Kidney (tissue), 14 donors: ENCODE results near the gene KCP. TPM values are rescaled to one million over a fixed set of nuclear protein-coding genes. Genes with fewer than 3 reads are reported as not detected.

Experiments
- DNase-seq, 5 donors: peaks; one replicate each; pipeline ENCODE4 v3.0.0-alpha.2; 2013 to 2020
- FAIRE-seq: peaks from 2 replicates; lab custom pipeline; 2012; peaks lifted over from hg19 to GRCh38; lab: Jason Lieb, UNC
- H3K27ac ChIP-seq, 2 donors: one replicate each; pipeline ENCODE4 v1.7.0; 2013; ENCODE audit warnings: low read depth in 2 of 2, low read length in 2 of 2, inconsistent platforms in 1 of 2
- H3K27me3 ChIP-seq: one replicate; pipeline ENCODE4 v1.7.1; 2013; ENCODE audit warnings: low read length, inconsistent platforms; ENCODE audit not compliant: control insufficient read depth, insufficient read depth
- H3K36me3 ChIP-seq, 3 donors: one replicate each; pipeline versions ENCODE4 v1.7.0 to v1.7.1; 2013; ENCODE audit warnings: low read length in 3 of 3, control low read depth in 1 of 3, inconsistent platforms in 1 of 3; ENCODE audit not compliant: insufficient read depth in 3 of 3, control insufficient read depth in 2 of 3
- H3K4me1 ChIP-seq, 3 donors: one replicate each; pipeline versions ENCODE4 v1.7.0 to v1.7.1; 2013; ENCODE audit warnings: low read length in 3 of 3, inconsistent platforms in 1 of 3, low read depth in 1 of 3; ENCODE audit not compliant: control insufficient read depth in 2 of 3, insufficient read depth in 2 of 3
- H3K4me3 ChIP-seq, 3 donors: one replicate each; pipeline versions ENCODE4 v1.7.0 to v1.8.1; 2013; ENCODE audit warnings: low read length in 3 of 3, control low read depth in 1 of 3, inconsistent platforms in 1 of 3
- H3K9ac ChIP-seq, 3 donors: one replicate each; pipeline versions ENCODE4 v1.7.0 to v1.7.1; 2013; ENCODE audit warnings: low read length in 3 of 3, control low read depth in 1 of 3, inconsistent platforms in 1 of 3
- H3K9me3 ChIP-seq, 3 donors: one replicate each; pipeline versions ENCODE4 v1.7.0 to v1.7.1; 2013; ENCODE audit warnings: low read length in 3 of 3, control low read depth in 1 of 3, inconsistent platforms in 1 of 3; ENCODE audit not compliant: control insufficient read depth in 2 of 3, insufficient read depth in 1 of 3
- intact Hi-C: fragments of 100-400 bp; cut with DNase I; formaldehyde crosslinking; loops from one replicate; pipeline ENCODE4 v1.11.1; 2022
- polyA plus RNA-seq: library from polyadenylated mRNA; stranded (reverse); fragments of 350-450 nt; fragmentation: Illumina TruSeq; extraction: RNeasy Lipid Tissue Mini Kit (QIAGEN cat#74804); gene quantifications from one replicate; pipeline ENCODE4 v1.2.3, GENCODE V29; 2014; ENCODE audit warnings: low read depth, low replicate concordance; ENCODE audit not compliant: insufficient read depth
- total RNA-seq: library from RNA; stranded (reverse); fragmentation: NEBNext Ultra II Directional; extraction: Animal tissue kit (Norgen Biotek cat#: 25700); gene quantifications from one replicate; pipeline ENCODE4 v1.2.1, GENCODE V29; 2021
- TF ChIP-seq, protein P1 (sequence below): IDR thresholded peaks from 3 replicates; pipeline ENCODE4 v1.5.1; 2012; ENCODE audit warnings: mild to moderate bottlenecking, moderate library complexity, borderline replicate concordance; ENCODE audit not compliant: insufficient read depth; ENCODE audit errors: extremely low read depth
- donor health status: control.
- donor health status: control.
- donor health status: control.
- donor health status: control.
- donor health status: control.
- donor health status: DM: yes; HTN: yes; CAD: no.
- donor health status: Normal renal cell carcinoma (clear cell type).

KCP gene
- total and polyA plus RNA-seq, 2 donors from 2014 or later = 7.7 to 44.6 TPM

DNA sequence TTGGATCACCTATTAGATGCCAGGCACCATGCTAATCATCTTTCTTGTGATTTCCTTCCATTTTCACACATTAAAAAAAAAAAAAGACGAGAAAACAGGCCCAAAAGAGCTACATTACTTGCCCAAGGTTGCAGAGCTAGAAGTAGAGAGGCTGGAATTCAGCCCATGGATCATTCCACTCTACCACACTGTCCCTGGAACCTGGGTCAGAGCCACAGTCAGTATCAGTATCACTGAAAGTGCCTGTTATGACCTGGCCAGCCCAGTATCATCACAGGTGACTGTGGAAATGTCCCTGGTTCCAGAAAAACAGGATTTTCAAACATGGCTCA is 83.6 kb downstream of the KCP start:
- Histone ChIP-seq H3K4me3 (no peak overlapping the region), H3K36me3 (no peaks in the 10 kb centered on the region), H3K9ac (no peak overlapping the region), H3K27ac (no peak overlapping the region), H3K9me3 (no peaks in the 10 kb centered on the region), H3K4me1 (peaks cover 0 to 6% (median 0%) of the 10 kb centered on the region in 3 donors), H3K27me3 (no peaks in the 10 kb centered on the region)
- TF ChIP-seq, protein P1, sequence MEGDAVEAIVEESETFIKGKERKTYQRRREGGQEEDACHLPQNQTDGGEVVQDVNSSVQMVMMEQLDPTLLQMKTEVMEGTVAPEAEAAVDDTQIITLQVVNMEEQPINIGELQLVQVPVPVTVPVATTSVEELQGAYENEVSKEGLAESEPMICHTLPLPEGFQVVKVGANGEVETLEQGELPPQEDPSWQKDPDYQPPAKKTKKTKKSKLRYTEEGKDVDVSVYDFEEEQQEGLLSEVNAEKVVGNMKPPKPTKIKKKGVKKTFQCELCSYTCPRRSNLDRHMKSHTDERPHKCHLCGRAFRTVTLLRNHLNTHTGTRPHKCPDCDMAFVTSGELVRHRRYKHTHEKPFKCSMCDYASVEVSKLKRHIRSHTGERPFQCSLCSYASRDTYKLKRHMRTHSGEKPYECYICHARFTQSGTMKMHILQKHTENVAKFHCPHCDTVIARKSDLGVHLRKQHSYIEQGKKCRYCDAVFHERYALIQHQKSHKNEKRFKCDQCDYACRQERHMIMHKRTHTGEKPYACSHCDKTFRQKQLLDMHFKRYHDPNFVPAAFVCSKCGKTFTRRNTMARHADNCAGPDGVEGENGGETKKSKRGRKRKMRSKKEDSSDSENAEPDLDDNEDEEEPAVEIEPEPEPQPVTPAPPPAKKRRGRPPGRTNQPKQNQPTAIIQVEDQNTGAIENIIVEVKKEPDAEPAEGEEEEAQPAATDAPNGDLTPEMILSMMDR = no peak
- no peak for DNase-seq
- no peak for FAIRE-seq
- intact Hi-C loops = no loop called here

Other genes with a start within 250 kb of the KCP start
- gene GARIN1A, start 238.4 kb downstream of the KCP start, total RNA-seq = 2.5 TPM
- gene GARIN1A, start 238.4 kb downstream of the KCP start, polyA plus RNA-seq = 1.3 TPM
- 75.1 TPM for gene CALU, start 171.3 kb downstream of the KCP start, total RNA-seq
- gene CALU, start 171.3 kb downstream of the KCP start, polyA plus RNA-seq = 32.9 TPM
- not detected for gene OPN1SW, start 134.9 kb downstream of the KCP start, total RNA-seq
- gene OPN1SW, start 134.9 kb downstream of the KCP start, polyA plus RNA-seq = not detected
- 4.2 TPM for gene CCDC136, start 118.7 kb downstream of the KCP start, total RNA-seq
- gene CCDC136, start 118.7 kb downstream of the KCP start, polyA plus RNA-seq = 1.4 TPM
- gene FLNC, start 80.3 kb downstream of the KCP start, total RNA-seq = 12.2 TPM
- gene FLNC, start 80.3 kb downstream of the KCP start, polyA plus RNA-seq = 2.8 TPM
- 161 TPM for gene ATP6V1F, start 47.9 kb downstream of the KCP start, total RNA-seq
- gene ATP6V1F, start 47.9 kb downstream of the KCP start, polyA plus RNA-seq = 684 TPM
- gene IRF5, start 27.2 kb upstream of the KCP start, total RNA-seq = 27.1 TPM
- gene IRF5, start 27.2 kb upstream of the KCP start, polyA plus RNA-seq = 13.0 TPM
- gene TNPO3, start 144.4 kb upstream of the KCP start, total RNA-seq = 35.7 TPM
- gene TNPO3, start 144.4 kb upstream of the KCP start, polyA plus RNA-seq = 20.1 TPM
- 54.9 TPM for gene TSPAN33, start 234.0 kb upstream of the KCP start, total RNA-seq
- gene TSPAN33, start 234.0 kb upstream of the KCP start, polyA plus RNA-seq = 316 TPM